Loucy (cell line): ENCODE data around the gene CRABP2.

Experiments used
- H2AFZ ChIP-seq: fragments of 200-600 bp; sonication (generic); 2 replicates; pipeline ENCODE4 v1.6.0; 2016; ENCODE audit warnings: antibody characterized with exemption, mild to moderate bottlenecking, low read length, moderate library complexity
- H3F3A ChIP-seq: fragments of 200-600 bp; 2 replicates; pipeline ENCODE4 v1.6.0; 2016; ENCODE audit warnings: antibody characterized with exemption, low read depth, mild to moderate bottlenecking
- H3K27me3 ChIP-seq: fragments of 200-600 bp; sonication (generic); 2 replicates; pipeline ENCODE4 v1.6.1; 2014; ENCODE audit warnings: low read length, mild to moderate bottlenecking; ENCODE audit not compliant: insufficient read depth, poor library complexity, severe bottlenecking
- H3K36me3 ChIP-seq: fragments of 200-600 bp; sonication (generic); 2 replicates; pipeline ENCODE4 v1.6.1; 2016; ENCODE audit warnings: low read length; ENCODE audit not compliant: insufficient read depth
- H3K4me1 ChIP-seq: fragments of 200-600 bp; sonication (generic); 2 replicates; pipeline ENCODE4 v1.5.1; 2014; ENCODE audit warnings: low read length, mild to moderate bottlenecking; ENCODE audit not compliant: insufficient read depth, poor library complexity, severe bottlenecking
- H3K4me2 ChIP-seq: fragments of 200-600 bp; sonication (generic); 2 replicates; pipeline ENCODE4 v1.6.0; 2014; ENCODE audit warnings: antibody characterized with exemption, low read length, low read depth, mild to moderate bottlenecking; ENCODE audit not compliant: poor library complexity, severe bottlenecking
- H3K4me3 ChIP-seq: fragments of 200-600 bp; sonication (generic); 2 replicates; pipeline ENCODE4 v1.5.1; 2014; ENCODE audit warnings: low read length, mild to moderate bottlenecking, mixed read lengths; ENCODE audit not compliant: poor library complexity, severe bottlenecking
- H3K79me2 ChIP-seq: fragments of 200-600 bp; sonication (generic); 2 replicates; pipeline ENCODE4 v1.6.1; 2014; ENCODE audit warnings: low read length; ENCODE audit not compliant: insufficient read depth
- H3K9ac ChIP-seq: fragments of 200-600 bp; sonication (generic); 2 replicates; pipeline ENCODE4 v1.6.0; 2014; ENCODE audit warnings: mild to moderate bottlenecking, low read depth, low read length, moderate library complexity; ENCODE audit not compliant: poor library complexity, severe bottlenecking
- H3K9me2 ChIP-seq: fragments of 200-600 bp; sonication (generic); replicated peaks from 2 replicates; pipeline ENCODE4 v1.6.1; 2016; ENCODE audit warnings: low read depth, low read length, mixed read lengths
- H3K9me3 ChIP-seq: fragments of 200-600 bp; sonication (generic); 2 replicates; pipeline ENCODE4 v1.6.1; 2014; ENCODE audit warnings: mild to moderate bottlenecking, antibody characterized with exemption, low read length, low read depth; ENCODE audit not compliant: insufficient read depth
- H4K20me1 ChIP-seq: fragments of 200-600 bp; sonication (generic); 2 replicates; pipeline ENCODE4 v1.6.0; 2014; ENCODE audit warnings: antibody characterized with exemption, low read length, mild to moderate bottlenecking; ENCODE audit not compliant: insufficient read depth, poor library complexity, severe bottlenecking
- CTCF ChIP-seq: fragments of 200-600 bp; sonication (generic); conservative IDR thresholded peaks from 2 replicates; pipeline ENCODE4 v1.5.1; 2014; ENCODE audit warnings: mild to moderate bottlenecking, antibody characterized with exemption, low read length
- EZH2phosphoT487 ChIP-seq: fragments of 200-600 bp; IDR thresholded peaks from 2 replicates; pipeline ENCODE4 v1.6.1; 2018; ENCODE audit warnings: antibody characterized with exemption, mild to moderate bottlenecking, moderate library complexity, borderline replicate concordance

Gene CRABP2

DNA sequence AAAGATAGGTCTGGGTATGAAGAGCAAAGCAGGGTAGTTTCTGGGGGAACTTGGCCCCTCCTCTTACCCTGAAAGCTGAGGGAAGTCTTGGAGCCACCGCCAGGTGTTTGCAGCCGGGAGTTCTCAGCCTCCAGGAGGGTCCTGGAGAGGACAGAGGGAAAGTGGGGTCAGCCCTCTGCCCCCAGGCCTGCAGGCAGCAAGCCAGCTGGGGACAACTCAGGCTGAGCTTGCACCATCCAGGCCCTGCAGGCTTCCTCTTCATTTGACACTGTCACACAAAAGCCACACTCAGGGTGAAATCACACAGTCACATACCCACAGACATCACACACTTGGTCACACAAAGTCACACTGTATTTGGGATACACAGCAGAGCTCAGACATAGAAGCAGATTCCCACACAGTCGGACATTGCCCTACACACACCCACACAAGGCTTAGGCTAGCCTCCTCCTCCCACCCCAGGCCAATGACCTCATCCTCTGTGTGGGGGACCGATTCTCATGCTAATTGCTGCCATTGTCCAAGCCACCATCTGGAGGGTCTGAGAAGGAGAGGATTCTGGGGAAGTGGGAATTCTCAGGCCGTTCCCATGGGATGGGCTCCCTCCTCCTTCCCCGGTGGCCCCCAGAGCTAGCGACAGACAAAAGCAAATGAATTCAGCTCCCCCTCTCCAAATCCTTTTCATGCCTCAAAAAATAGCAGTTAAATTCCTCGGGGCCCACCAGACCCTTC is 31.8 kb downstream of the CRABP2 start:
- Histone ChIP-seq H3K27me3 (no peaks in the 10 kb centered on the region), H3K9me3 (no peaks in the 10 kb centered on the region), H4K20me1 (no peaks in the 10 kb centered on the region), H3F3A (no peaks in the 10 kb centered on the region), H2AFZ (no peak overlapping the region), H3K4me3 (no peak overlapping the region), H3K9ac (no peak overlapping the region), H3K4me2 (no peak overlapping the region), H3K9me2 (no peaks in the 10 kb centered on the region), H3K36me3 (no peaks in the 10 kb centered on the region), H3K4me1 (no peaks in the 10 kb centered on the region), H3K79me2 (no peaks in the 10 kb centered on the region)
- TF ChIP-seq EZH2phosphoT487: no peak
- TF ChIP-seq CTCF: no peak

DNA sequence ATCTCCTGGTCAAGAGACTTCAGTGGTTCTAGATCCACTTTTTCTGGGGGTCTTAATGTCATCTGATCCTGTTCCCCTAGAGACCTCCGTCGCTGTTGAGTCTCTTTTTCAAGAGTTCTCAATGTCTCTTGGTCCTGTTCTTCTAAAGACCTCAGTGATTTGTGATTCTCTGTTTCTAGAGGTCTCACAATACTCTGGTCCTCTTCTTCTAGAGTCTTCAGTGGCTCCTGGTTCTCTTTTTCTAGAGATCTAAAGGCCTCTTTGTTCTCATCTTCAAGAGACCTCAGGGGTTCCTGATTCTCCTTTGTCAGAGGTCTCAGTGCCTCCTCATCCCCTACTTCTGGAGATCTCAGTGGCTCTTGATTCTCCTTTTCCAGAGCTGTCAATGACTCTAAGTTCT is 33.6 kb downstream of the CRABP2 start:
- no peaks in the 10 kb centered on the region for H4K20me1 ChIP-seq
- no peak overlapping the region for H2AFZ ChIP-seq
- H3K4me1 ChIP-seq: no peaks in the 10 kb centered on the region
- no peaks in the 10 kb centered on the region for H3K27me3 ChIP-seq
- H3K9me2 ChIP-seq: no peaks in the 10 kb centered on the region
- H3K9me3 ChIP-seq: no peaks in the 10 kb centered on the region
- H3K4me3 ChIP-seq: no peak overlapping the region
- H3K36me3 ChIP-seq: no peaks in the 10 kb centered on the region
- H3K4me2 ChIP-seq: no peak overlapping the region
- H3K9ac ChIP-seq: no peak overlapping the region
- no peaks in the 10 kb centered on the region for H3K79me2 ChIP-seq
- TF ChIP-seq CTCF (no peak), EZH2phosphoT487 (no peak)
- H3F3A ChIP-seq: no peaks in the 10 kb centered on the region

- H2AFZ ChIP-seq: no peak overlapping the region
- no peaks in the 10 kb centered on the region for H3K9me2 ChIP-seq
- H3K9ac ChIP-seq: no peak overlapping the region
- no peaks in the 10 kb centered on the region for H3K79me2 ChIP-seq
- no peaks in the 10 kb centered on the region for H3F3A ChIP-seq
- H3K36me3 ChIP-seq: no peaks in the 10 kb centered on the region
- no peak overlapping the region for H3K4me3 ChIP-seq
- TF ChIP-seq CTCF (no peak), EZH2phosphoT487 (no peak)
- no peak overlapping the region for H3K4me2 ChIP-seq
- H3K27me3 ChIP-seq: no peaks in the 10 kb centered on the region
- H3K9me3 ChIP-seq: no peaks in the 10 kb centered on the region
- H4K20me1 ChIP-seq: no peaks in the 10 kb centered on the region
- no peaks in the 10 kb centered on the region for H3K4me1 ChIP-seq
Observed at GRCh38 chr1:156670791-156671190, 34.6 kb downstream of the CRABP2 start.
